WTC11 (cell line): ENCODE measurements around the gene CARMIL1. TPM values are rescaled to one million over a fixed set of nuclear protein-coding genes. Genes with fewer than 3 reads are reported as not detected.

Experiments used
- ATAC-seq: fragments of 200-7000 bp; cut with Tn5 transposase; 2 replicates; pipeline ENCODE4 v1.10.0; 2021; ENCODE audit warnings: mild to moderate bottlenecking, moderate library complexity
- CTCF ChIA-PET: fragments of 300-600 bp; sonication (Branson Sonifier 250); formaldehyde crosslinking; loops from one replicate; lab custom pipeline; 2021; ENCODE audit warnings: antibody characterized with exemption; lab: Charles Lee
- POLR2A ChIA-PET: fragments of 350-600 bp; sonication (Branson Sonifier 250); formaldehyde crosslinking; loops from one replicate; lab custom pipeline; 2021; ENCODE audit warnings: antibody characterized with exemption; lab: Charles Lee
- DNase-seq: peaks from one replicate; pipeline ENCODE4 v3.0.0; 2021; ENCODE audit warnings: low spot score
- H3K27ac Mint-ChIP-seq: 2 replicates; pipeline ENCODE4 v1.8.0; 2021; ENCODE audit warnings: mixed read lengths
- H3K27me3 Mint-ChIP-seq: 2 replicates; pipeline ENCODE4 v1.8.0; 2021; ENCODE audit warnings: low read depth, mild to moderate bottlenecking, moderate library complexity, mixed read lengths
- H3K36me3 Mint-ChIP-seq: 2 replicates; pipeline ENCODE4 v1.8.0; 2021; ENCODE audit warnings: mixed read lengths
- H3K4me1 Mint-ChIP-seq: 2 replicates; pipeline ENCODE4 v1.8.0; 2022; ENCODE audit warnings: mixed read lengths
- H3K4me3 Mint-ChIP-seq: 2 replicates; pipeline ENCODE4 v1.8.0; 2021; ENCODE audit warnings: mild to moderate bottlenecking, moderate library complexity, mixed read lengths
- H3K9me3 Mint-ChIP-seq: 2 replicates; pipeline ENCODE4 v1.8.0; 2021; ENCODE audit warnings: mixed read lengths
- AFF4 ChIP-seq: sonication (generic); formaldehyde crosslinking; IDR thresholded peaks from 2 replicates; pipeline ENCODE4 v1.8.1; 2023; ENCODE audit warnings: mild to moderate bottlenecking, missing genetic modification reagents, borderline replicate concordance
- ATF1 ChIP-seq: sonication (generic); formaldehyde crosslinking; IDR thresholded peaks from 2 replicates; pipeline ENCODE4 v1.8.1; 2023; ENCODE audit warnings: mild to moderate bottlenecking, moderate library complexity, missing genetic modification reagents
- ATF6 ChIP-seq: sonication (generic); formaldehyde crosslinking; IDR thresholded peaks from 2 replicates; pipeline ENCODE4 v1.8.1; 2023; ENCODE audit warnings: mild to moderate bottlenecking, missing genetic modification reagents
- CREM ChIP-seq: sonication (generic); formaldehyde crosslinking; IDR thresholded peaks from 2 replicates; pipeline ENCODE4 v1.8.1; 2022; ENCODE audit warnings: mild to moderate bottlenecking, missing genetic modification reagents, moderate library complexity
- ERG ChIP-seq: fragments of 250-450 bp; sonication (Bioruptor Pico); IDR thresholded peaks from 2 replicates; pipeline ENCODE4 v1.8.0; 2021; ENCODE audit warnings: mild to moderate bottlenecking
- FOXP1 ChIP-seq: sonication (generic); formaldehyde crosslinking; IDR thresholded peaks from 2 replicates; pipeline ENCODE4 v1.8.0; 2022; ENCODE audit warnings: missing genetic modification reagents, mild to moderate bottlenecking, moderate library complexity, borderline replicate concordance
- MXD4 ChIP-seq: fragments of 250-450 bp; sonication (Bioruptor Pico); IDR thresholded peaks from 2 replicates; pipeline ENCODE4 v1.8.0; 2021; ENCODE audit warnings: mild to moderate bottlenecking, moderate library complexity, borderline replicate concordance
- NFYB ChIP-seq: sonication (generic); formaldehyde crosslinking; conservative IDR thresholded peaks from 2 replicates; pipeline ENCODE4 v1.8.0; 2022; ENCODE audit warnings: low read depth, missing genetic modification reagents
- NR2C2 ChIP-seq: sonication (generic); formaldehyde crosslinking; IDR thresholded peaks from 2 replicates; pipeline ENCODE4 v1.8.0; 2022; ENCODE audit warnings: mild to moderate bottlenecking, missing genetic modification reagents
- OVOL2 ChIP-seq: fragments of 250-450 bp; sonication (Bioruptor Pico); IDR thresholded peaks from 2 replicates; pipeline ENCODE4 v1.9.0; 2021; ENCODE audit warnings: mild to moderate bottlenecking, borderline replicate concordance
- SMAD4 ChIP-seq: sonication (generic); formaldehyde crosslinking; IDR thresholded peaks from 2 replicates; pipeline ENCODE4 v1.8.0; 2022; ENCODE audit warnings: mild to moderate bottlenecking, missing genetic modification reagents
- SP1 ChIP-seq: sonication (generic); formaldehyde crosslinking; conservative IDR thresholded peaks from 2 replicates; pipeline ENCODE4 v1.8.1; 2022; ENCODE audit warnings: missing genetic modification reagents
- TEAD1 ChIP-seq: sonication (generic); formaldehyde crosslinking; IDR thresholded peaks from 2 replicates; pipeline ENCODE4 v1.8.0; 2022; ENCODE audit warnings: mild to moderate bottlenecking, missing genetic modification reagents
- ZNF232 ChIP-seq: sonication (generic); formaldehyde crosslinking; IDR thresholded peaks from 2 replicates; pipeline ENCODE4 v1.8.0; 2022; ENCODE audit warnings: mild to moderate bottlenecking, missing genetic modification reagents
- ZNF416 ChIP-seq: fragments of 250-450 bp; sonication (Bioruptor Pico); IDR thresholded peaks from 2 replicates; pipeline ENCODE4 v1.9.0; 2021; ENCODE audit warnings: mild to moderate bottlenecking, inconsistent platforms
- ZNF425 ChIP-seq: fragments of 250-450 bp; sonication (Bioruptor Pico); conservative IDR thresholded peaks from 2 replicates; pipeline ENCODE4 v1.9.0; 2021; ENCODE audit warnings: mild to moderate bottlenecking
- total RNA-seq: library from RNA; stranded (reverse); gene quantifications from 3 replicates; pipeline ENCODE4 v1.2.3, GENCODE V29; 2021
- TF ChIP-seq, protein P1 (sequence below): fragments of 250-450 bp; sonication (Bioruptor Pico); IDR thresholded peaks from 2 replicates; pipeline ENCODE4 v1.9.0; 2021; ENCODE audit warnings: mild to moderate bottlenecking, borderline replicate concordance
- TF ChIP-seq, protein P2 (sequence below): sonication (generic); formaldehyde crosslinking; IDR thresholded peaks from 2 replicates; pipeline ENCODE4 v1.8.1; 2022; ENCODE audit warnings: low read depth, missing genetic modification reagents, borderline replicate concordance
- TF ChIP-seq, protein P3 (sequence below): sonication (generic); formaldehyde crosslinking; IDR thresholded peaks from 2 replicates; pipeline ENCODE4 v1.8.1; 2022; ENCODE audit warnings: mild to moderate bottlenecking, missing genetic modification reagents, moderate library complexity, borderline replicate concordance

CARMIL1 gene
- total RNA-seq, 1 experiment from 2014 or later, result 36.2 TPM

GRCh38 chr6:25469797-25470388 lies 190.7 kb downstream of the CARMIL1 start (continued):
- TF ChIP-seq AFF4, result no peak
- no peak for TF ChIP-seq FOXP1
- no peak for TF ChIP-seq ZNF425 (CRISPR knock-in tag)
- no peak for TF ChIP-seq SP1 (CRISPR knock-in tag)
- no peak for TF ChIP-seq ATF1
- TF ChIP-seq NR2C2 (CRISPR knock-in tag), result no peak
- TF ChIP-seq MXD4 (CRISPR knock-in tag), result no peak
- TF ChIP-seq, protein P1, sequence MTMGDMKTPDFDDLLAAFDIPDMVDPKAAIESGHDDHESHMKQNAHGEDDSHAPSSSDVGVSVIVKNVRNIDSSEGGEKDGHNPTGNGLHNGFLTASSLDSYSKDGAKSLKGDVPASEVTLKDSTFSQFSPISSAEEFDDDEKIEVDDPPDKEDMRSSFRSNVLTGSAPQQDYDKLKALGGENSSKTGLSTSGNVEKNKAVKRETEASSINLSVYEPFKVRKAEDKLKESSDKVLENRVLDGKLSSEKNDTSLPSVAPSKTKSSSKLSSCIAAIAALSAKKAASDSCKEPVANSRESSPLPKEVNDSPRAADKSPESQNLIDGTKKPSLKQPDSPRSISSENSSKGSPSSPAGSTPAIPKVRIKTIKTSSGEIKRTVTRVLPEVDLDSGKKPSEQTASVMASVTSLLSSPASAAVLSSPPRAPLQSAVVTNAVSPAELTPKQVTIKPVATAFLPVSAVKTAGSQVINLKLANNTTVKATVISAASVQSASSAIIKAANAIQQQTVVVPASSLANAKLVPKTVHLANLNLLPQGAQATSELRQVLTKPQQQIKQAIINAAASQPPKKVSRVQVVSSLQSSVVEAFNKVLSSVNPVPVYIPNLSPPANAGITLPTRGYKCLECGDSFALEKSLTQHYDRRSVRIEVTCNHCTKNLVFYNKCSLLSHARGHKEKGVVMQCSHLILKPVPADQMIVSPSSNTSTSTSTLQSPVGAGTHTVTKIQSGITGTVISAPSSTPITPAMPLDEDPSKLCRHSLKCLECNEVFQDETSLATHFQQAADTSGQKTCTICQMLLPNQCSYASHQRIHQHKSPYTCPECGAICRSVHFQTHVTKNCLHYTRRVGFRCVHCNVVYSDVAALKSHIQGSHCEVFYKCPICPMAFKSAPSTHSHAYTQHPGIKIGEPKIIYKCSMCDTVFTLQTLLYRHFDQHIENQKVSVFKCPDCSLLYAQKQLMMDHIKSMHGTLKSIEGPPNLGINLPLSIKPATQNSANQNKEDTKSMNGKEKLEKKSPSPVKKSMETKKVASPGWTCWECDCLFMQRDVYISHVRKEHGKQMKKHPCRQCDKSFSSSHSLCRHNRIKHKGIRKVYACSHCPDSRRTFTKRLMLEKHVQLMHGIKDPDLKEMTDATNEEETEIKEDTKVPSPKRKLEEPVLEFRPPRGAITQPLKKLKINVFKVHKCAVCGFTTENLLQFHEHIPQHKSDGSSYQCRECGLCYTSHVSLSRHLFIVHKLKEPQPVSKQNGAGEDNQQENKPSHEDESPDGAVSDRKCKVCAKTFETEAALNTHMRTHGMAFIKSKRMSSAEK, result no peak
- TF ChIP-seq NFYB, result no peak
- TF ChIP-seq TEAD1, result no peak

DNA sequence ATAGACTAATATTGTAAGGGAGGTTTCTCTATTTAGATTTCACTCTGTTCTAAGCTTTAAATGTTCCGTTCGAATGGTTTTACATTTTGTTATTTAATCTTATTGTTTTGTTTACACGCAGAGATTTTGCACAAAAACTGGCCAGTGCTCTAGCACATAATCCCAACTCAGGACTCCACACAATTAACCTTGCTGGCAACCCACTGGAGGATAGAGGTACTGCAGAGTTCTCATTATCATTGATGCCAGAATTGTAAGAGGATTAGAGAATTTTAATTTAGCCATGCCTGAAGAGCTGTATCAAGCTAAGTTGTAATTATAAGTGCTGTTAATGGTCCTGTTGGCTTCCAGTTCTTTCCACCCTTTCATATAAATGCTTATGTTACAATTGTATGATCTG lies 193.1 kb downstream of the CARMIL1 start:
- DNase-seq, result no peak
- H3K36me3 Mint-ChIP-seq, result peaks cover 12% of the 10 kb centered on the region
- TF ChIP-seq ERG (CRISPR knock-in tag), result no peak
- no peak for TF ChIP-seq CREM (CRISPR knock-in tag)
- TF ChIP-seq, protein P2, sequence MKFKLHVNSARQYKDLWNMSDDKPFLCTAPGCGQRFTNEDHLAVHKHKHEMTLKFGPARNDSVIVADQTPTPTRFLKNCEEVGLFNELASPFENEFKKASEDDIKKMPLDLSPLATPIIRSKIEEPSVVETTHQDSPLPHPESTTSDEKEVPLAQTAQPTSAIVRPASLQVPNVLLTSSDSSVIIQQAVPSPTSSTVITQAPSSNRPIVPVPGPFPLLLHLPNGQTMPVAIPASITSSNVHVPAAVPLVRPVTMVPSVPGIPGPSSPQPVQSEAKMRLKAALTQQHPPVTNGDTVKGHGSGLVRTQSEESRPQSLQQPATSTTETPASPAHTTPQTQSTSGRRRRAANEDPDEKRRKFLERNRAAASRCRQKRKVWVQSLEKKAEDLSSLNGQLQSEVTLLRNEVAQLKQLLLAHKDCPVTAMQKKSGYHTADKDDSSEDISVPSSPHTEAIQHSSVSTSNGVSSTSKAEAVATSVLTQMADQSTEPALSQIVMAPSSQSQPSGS (CRISPR knock-in tag), result no peak
- no peak for TF ChIP-seq ATF6 (CRISPR knock-in tag)
- TF ChIP-seq ZNF232 (CRISPR knock-in tag), result no peak
- no peak for TF ChIP-seq ZNF416 (CRISPR knock-in tag)
- TF ChIP-seq, protein P3, sequence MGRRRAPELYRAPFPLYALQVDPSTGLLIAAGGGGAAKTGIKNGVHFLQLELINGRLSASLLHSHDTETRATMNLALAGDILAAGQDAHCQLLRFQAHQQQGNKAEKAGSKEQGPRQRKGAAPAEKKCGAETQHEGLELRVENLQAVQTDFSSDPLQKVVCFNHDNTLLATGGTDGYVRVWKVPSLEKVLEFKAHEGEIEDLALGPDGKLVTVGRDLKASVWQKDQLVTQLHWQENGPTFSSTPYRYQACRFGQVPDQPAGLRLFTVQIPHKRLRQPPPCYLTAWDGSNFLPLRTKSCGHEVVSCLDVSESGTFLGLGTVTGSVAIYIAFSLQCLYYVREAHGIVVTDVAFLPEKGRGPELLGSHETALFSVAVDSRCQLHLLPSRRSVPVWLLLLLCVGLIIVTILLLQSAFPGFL (CRISPR knock-in tag), result no peak
- no peak for TF ChIP-seq OVOL2 (CRISPR knock-in tag)
- no peak for TF ChIP-seq SMAD4 (CRISPR knock-in tag)
- ATAC-seq, result peak; percentile 47
- ChIA-PET CTCF (interaction anchor here (0.6 to 1.0 kb wide), 3 partner anchors 8 to 31 kb away, joined by 3 read pairs; no protein-coding TSS in a partner anchor), POLR2A (no interaction called here)
- H3K4me3 Mint-ChIP-seq, result no peak overlapping the region
- no peak overlapping the region for H3K27ac Mint-ChIP-seq
- no peaks in the 10 kb centered on the region for H3K9me3 Mint-ChIP-seq
- no peaks in the 10 kb centered on the region for H3K27me3 Mint-ChIP-seq
- H3K4me1 Mint-ChIP-seq, result peaks cover under 1% of the 10 kb centered on the region; the same call in 1 of the 2 replicates
